Renal pelvis (tissue), 12 donors: ENCODE measurements around the gene ZNF524. TPM values are rescaled to one million over a fixed set of nuclear protein-coding genes. Genes with fewer than 3 reads are reported as not detected.
"Not testable (repeated sequence)": the region's sequence is repeated elsewhere in the genome, so short reads cannot be mapped to it uniquely, and the experiment has no call there.

ENCODE experiments used
- DNase-seq: peaks from one replicate; pipeline ENCODE4 v3.0.0-alpha.2; 2013
- long read RNA-seq, 16 experiments: transcript quantifications; one replicate each; lab custom pipeline, GENCODE V29; 2026
- polyA plus RNA-seq, 3 donors: library from polyadenylated mRNA; unstranded; fragments of 120-200 nt; gene quantifications; one replicate each; pipeline ENCODE4 v1.2.1, GENCODE V29; 2013; ENCODE audit not compliant: insufficient read length in 3 of 3

The ZNF524 gene, protein sequence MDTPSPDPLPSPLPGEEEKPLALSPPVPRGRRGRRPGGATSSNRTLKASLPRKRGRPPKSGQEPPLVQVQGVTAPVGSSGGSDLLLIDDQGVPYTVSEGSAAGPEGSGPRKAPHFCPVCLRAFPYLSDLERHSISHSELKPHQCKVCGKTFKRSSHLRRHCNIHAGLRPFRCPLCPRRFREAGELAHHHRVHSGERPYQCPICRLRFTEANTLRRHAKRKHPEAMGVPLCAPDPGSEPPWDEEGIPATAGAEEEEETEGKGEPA
- 10 to 100 TPM; 10.5 to 13.2 (median 12.4) TPM for polyA plus RNA-seq
- long read RNA-seq, donor 1, transcript ZNF524-201 (2 exons, 1,102 nt), result major isoform, 11 of 22 reads
- long read RNA-seq, donor 1, transcript ZNF524-203 (1 exons, 1,260 nt), result major isoform, 11 of 22 reads
- long read RNA-seq, donor 1, partial matches to known transcripts, result 0 of 22 reads
- long read RNA-seq, donor 1, other reads (novel, unspliced or antisense), result 0 of 22 reads
- long read RNA-seq, donor 2, transcript ZNF524-203 (1 exons, 1,260 nt), result minor isoform, 8 of 20 reads
- long read RNA-seq, donor 2, transcript ZNF524-201 (2 exons, 1,102 nt), result major isoform, 11 of 20 reads
- long read RNA-seq, donor 2, partial matches to known transcripts, result 0 of 20 reads
- long read RNA-seq, donor 2, other reads (novel, unspliced or antisense), result 0 of 20 reads
- long read RNA-seq, donor 3, transcript ZNF524-201 (2 exons, 1,102 nt), result major isoform, 12 of 20 reads
- long read RNA-seq, donor 3, transcript ZNF524-203 (1 exons, 1,260 nt), result minor isoform, 8 of 20 reads
- long read RNA-seq, donor 3, partial matches to known transcripts, result 0 of 20 reads
- long read RNA-seq, donor 3, other reads (novel, unspliced or antisense), result 0 of 20 reads
- long read RNA-seq, donor 4, transcript ZNF524-201 (2 exons, 1,102 nt), result major isoform, 13 of 25 reads
- long read RNA-seq, donor 4, transcript ZNF524-203 (1 exons, 1,260 nt), result minor isoform, 11 of 25 reads
- long read RNA-seq, donor 4, partial matches to known transcripts, result 0 of 25 reads
- long read RNA-seq, donor 4, other reads (novel, unspliced or antisense), result 0 of 25 reads
- long read RNA-seq, donor 5, transcript ZNF524-201 (2 exons, 1,102 nt), result major isoform, 12 of 15 reads
- long read RNA-seq, donor 5, partial matches to known transcripts, result 0 of 15 reads
- long read RNA-seq, donor 5, other reads (novel, unspliced or antisense), result 0 of 15 reads
- long read RNA-seq, donor 6, transcript ZNF524-201 (2 exons, 1,102 nt), result major isoform, 12 of 19 reads
- long read RNA-seq, donor 6, transcript ZNF524-203 (1 exons, 1,260 nt), result minor isoform, 7 of 19 reads
- long read RNA-seq, donor 6, partial matches to known transcripts, result 0 of 19 reads
- long read RNA-seq, donor 6, other reads (novel, unspliced or antisense), result 0 of 19 reads
- long read RNA-seq, donor 7, transcript ZNF524-201 (2 exons, 1,102 nt), result major isoform, 17 of 21 reads
- long read RNA-seq, donor 7, partial matches to known transcripts, result 0 of 21 reads
- long read RNA-seq, donor 7, other reads (novel, unspliced or antisense), result 0 of 21 reads
- long read RNA-seq, donor 8, transcript ZNF524-201 (2 exons, 1,102 nt), result major isoform, 5 of 8 reads
- long read RNA-seq, donor 8, partial matches to known transcripts, result 0 of 8 reads
- long read RNA-seq, donor 8, other reads (novel, unspliced or antisense), result 0 of 8 reads
- long read RNA-seq, donor 9, transcript ZNF524-203 (1 exons, 1,260 nt), result minor isoform, 9 of 22 reads
- long read RNA-seq, donor 9, transcript ZNF524-201 (2 exons, 1,102 nt), result major isoform, 13 of 22 reads
- long read RNA-seq, donor 9, partial matches to known transcripts, result 0 of 22 reads
- long read RNA-seq, donor 9, other reads (novel, unspliced or antisense), result 0 of 22 reads
- long read RNA-seq, donor 10, transcript ZNF524-203 (1 exons, 1,260 nt), result major isoform, 8 of 15 reads
- long read RNA-seq, donor 10, transcript ZNF524-201 (2 exons, 1,102 nt), result minor isoform, 7 of 15 reads
- long read RNA-seq, donor 10, partial matches to known transcripts, result 0 of 15 reads
- long read RNA-seq, donor 10, other reads (novel, unspliced or antisense), result 0 of 15 reads
- long read RNA-seq, donor 11, transcript ZNF524-201 (2 exons, 1,102 nt), result major isoform, 11 of 16 reads
- long read RNA-seq, donor 11, transcript ZNF524-203 (1 exons, 1,260 nt), result minor isoform, 5 of 16 reads
- long read RNA-seq, donor 11, partial matches to known transcripts, result 0 of 16 reads
- long read RNA-seq, donor 11, other reads (novel, unspliced or antisense), result 0 of 16 reads
- long read RNA-seq, donor 12, transcript ZNF524-203 (1 exons, 1,260 nt), result minor isoform, 9 of 26 reads
- long read RNA-seq, donor 12, transcript ZNF524-201 (2 exons, 1,102 nt), result major isoform, 17 of 26 reads
- long read RNA-seq, donor 12, partial matches to known transcripts, result 0 of 26 reads
- long read RNA-seq, donor 12, other reads (novel, unspliced or antisense), result 0 of 26 reads
- long read RNA-seq, donor 13, transcript ZNF524-203 (1 exons, 1,260 nt), result major isoform, 5 of 8 reads
- long read RNA-seq, donor 13, partial matches to known transcripts, result 0 of 8 reads
- long read RNA-seq, donor 13, other reads (novel, unspliced or antisense), result 0 of 8 reads
- long read RNA-seq, donor 14, transcript ZNF524-203 (1 exons, 1,260 nt), result minor isoform, 13 of 38 reads
- long read RNA-seq, donor 14, transcript ZNF524-201 (2 exons, 1,102 nt), result major isoform, 25 of 38 reads
- long read RNA-seq, donor 14, partial matches to known transcripts, result 0 of 38 reads
- long read RNA-seq, donor 14, other reads (novel, unspliced or antisense), result 0 of 38 reads
- long read RNA-seq, donor 15, transcript ZNF524-201 (2 exons, 1,102 nt), result major isoform, 10 of 19 reads
- long read RNA-seq, donor 15, transcript ZNF524-203 (1 exons, 1,260 nt), result minor isoform, 9 of 19 reads
- long read RNA-seq, donor 15, partial matches to known transcripts, result 0 of 19 reads
- long read RNA-seq, donor 15, other reads (novel, unspliced or antisense), result 0 of 19 reads
- long read RNA-seq, donor 16, transcript ZNF524-203 (1 exons, 1,260 nt), result minor isoform, 11 of 31 reads
- long read RNA-seq, donor 16, transcript ZNF524-201 (2 exons, 1,102 nt), result major isoform, 20 of 31 reads
- long read RNA-seq, donor 16, partial matches to known transcripts, result 0 of 31 reads
- long read RNA-seq, donor 16, other reads (novel, unspliced or antisense), result 0 of 31 reads

DNA sequence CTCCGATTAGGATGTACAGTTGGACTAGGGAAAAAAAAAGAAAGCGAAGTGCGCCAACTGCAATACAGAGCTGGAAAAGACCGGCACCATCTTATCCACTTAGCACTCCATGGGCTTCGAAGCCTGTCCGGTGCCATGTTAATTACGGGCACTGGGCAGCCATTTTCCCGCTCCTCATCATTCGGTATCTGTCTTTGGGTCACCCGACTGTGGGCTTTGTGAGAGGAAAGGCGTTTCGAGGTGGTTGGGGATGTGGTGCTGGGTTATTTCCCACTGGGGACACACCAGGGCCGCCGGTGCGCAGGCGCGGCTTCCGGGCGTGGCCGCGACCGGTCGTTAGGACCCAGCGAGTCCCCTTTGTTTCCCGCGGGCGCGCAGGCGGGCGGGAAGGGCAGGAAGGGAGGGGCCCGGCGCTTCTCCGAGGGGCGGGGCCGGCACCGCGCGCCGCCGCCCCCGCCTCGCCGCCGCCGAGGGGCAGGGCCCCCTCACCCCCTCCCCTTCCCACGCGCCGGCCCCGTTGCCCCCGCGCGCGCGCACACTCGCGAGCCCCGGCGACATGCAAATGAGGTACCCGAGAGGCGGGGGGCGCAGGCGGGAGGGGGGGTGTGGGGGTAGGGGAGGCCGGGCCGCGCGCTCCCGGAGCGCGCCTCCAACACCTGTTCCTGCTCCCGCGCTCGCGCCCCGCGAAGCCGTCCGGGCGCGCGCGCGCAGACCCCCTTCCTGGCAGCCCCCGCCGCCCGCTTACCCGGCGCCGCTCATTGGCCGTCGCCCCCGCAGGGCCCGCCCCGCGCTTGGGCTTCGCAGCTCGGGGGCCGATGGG, at the start of gene ZNF524:
Gene ZNF524, plus strand, starts transcription at position 447 of the 820 bp plus-strand sequence. CDS start 1,825 bp downstream, outside the sequence.
- DNase-seq, result peak; percentile 93

DNA sequence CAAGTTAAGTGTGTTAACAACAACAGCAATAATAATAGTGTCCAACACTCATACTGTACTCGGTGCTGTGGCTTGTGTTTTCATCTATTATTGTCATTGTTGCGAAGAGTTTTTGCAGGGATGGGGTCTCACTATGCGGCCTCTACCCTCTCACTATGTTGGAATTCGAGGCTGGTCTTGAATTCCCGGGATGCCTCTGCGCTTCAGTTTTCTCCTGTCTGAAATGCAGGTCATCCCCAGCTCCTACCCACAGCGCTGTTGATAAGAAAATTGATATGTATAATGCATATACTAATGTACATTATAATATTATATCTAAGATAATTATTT, 49.8 kb upstream of the ZNF524 start:
- DNase-seq, result no peak

DNA sequence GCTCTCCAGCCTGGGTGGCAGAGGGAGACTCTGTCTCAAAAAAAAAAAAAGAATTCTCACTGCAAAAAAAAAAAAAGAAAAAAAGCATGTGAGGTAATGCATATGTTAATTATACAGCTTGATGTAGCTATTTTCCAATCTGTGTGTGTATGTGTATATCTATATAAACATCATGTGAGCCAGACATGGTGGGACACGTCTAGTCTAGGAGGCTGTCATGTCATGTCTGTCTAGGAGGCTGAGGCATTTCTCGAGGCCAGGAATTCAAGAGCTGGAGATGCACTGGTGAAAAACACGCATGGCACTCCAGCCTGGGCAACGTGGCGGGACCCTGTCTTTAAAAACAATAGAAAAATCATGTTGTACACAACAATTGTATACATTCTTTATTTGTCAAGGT, 47.9 kb upstream of the ZNF524 start:
- DNase-seq, result no peak

DNA sequence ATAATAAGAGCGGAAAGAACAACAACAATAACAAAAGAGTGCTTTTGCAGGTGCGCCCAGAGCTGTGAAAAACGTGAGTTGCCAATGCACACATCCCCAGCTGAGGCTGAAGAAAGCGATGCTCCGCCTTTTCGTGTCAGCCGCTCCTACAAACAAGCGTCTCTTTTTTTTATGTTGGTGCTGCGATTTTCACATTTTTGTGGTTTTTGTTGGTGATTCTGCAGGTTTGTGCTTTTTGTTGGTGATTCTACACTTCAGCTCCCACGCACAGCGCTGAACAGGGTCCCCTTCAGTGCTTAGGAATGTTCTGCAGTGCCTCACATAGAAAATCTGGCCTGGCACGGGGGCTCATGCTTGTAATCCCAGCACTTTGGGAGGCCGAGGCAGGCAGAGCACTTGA, 47.5 kb upstream of the ZNF524 start:
- DNase-seq, result no peak

DNA sequence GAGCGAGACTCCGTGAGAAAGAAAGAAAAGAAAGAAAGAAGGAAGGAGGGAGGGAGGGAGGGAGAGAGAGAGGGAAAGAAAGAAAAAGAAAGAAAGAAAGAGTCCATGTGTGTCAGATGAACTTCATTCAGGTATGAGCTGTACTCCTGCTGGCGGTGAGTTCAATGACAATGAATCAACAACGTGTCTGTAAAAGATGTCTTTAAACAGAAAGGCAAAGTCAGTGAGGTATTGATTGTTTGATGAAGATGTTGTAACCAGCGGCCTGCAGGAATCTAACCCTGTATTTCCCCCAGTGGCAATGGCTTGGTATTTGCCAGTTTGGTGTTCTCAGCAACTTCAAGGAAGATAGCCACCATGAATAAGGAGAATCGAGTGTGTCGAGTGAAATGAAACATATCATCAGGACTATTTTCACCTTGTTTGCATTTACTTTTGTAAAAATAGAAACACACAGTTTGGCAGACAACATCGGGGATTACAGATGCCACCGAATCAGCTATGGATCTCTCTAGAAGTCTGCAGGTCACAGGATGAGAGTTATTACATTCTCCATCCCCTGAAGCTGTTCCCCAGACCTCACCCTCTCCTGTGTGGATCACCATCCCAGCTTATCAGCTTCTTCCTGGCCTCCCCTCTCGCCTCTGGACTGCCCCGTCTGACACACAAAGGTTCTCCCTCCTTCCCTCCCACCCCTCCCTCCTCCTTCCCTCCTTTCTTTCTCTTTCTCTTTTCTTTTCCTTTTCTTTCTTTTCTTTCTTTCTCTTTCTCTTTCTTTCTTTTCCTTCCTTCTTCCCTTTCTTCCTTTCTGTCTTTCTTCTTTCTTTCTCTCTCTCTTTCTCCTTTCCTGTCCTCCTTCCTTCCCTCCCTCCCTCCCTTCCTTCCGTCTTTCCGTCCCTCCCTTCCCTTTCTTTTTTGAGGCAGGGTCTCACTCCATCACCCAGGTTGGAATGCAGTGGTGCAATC, 46.6 kb upstream of the ZNF524 start:
- DNase-seq, result no peak

DNA sequence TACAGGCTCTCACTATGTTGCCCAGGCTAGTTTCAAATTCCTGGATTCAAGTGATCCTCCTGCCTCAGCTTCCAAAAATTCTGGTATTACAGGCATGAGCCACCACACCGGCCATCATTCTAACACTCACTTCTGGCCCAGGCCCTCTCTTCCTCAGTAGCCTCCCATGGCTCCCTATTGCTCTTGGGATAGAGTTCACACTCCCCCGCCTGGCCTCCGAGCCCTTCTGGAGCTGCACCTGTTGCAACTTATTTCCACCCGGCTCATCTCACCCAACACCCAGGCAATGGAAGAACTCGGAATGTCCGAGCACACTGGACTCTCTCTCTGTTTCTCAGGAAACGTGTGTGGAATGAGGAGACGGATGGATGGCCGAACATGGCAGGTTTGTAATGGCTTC, 45.8 kb upstream of the ZNF524 start:
- DNase-seq, result no peak

DNA sequence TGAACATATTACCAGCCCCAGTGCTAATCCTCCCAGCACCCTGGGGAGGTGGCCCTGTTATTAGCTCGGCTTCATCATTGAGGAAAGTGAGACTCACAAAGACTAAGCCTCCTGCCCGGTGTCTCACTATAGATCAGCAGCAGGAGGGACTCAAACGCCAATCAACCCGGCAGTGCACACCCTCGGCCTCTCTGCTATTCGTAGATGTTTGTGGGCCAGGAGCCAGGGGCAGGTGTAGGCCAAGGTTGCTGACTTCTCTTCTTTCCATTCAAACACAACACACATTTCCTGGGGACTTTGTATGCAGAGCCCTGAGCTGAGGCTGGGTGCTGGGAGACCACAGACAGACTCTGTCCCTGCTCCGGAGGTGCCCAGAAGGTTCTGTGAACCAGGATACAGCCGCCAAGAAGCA, 45.3 kb upstream of the ZNF524 start:
- no peak for DNase-seq

DNA sequence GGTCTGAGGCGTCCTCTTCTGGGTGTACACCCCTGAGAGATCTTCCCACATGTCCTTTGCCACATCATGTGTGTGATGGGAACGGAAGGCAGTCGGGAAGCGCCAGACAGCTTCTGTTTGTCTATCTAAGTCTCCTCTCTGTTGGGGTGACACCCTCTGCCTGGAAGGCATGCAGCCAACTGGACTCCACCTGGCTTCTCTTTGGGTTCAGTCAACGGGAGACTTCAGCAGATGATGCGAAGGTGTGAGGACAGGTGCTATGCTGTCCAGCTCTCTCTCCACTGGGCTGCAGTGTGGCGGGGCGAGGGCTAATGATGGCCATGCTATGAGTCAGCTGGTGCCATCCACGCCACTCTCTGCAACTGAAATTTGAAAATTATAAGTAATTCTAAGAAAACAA, 40.4 kb upstream of the ZNF524 start:
- DNase-seq, result no peak

DNA sequence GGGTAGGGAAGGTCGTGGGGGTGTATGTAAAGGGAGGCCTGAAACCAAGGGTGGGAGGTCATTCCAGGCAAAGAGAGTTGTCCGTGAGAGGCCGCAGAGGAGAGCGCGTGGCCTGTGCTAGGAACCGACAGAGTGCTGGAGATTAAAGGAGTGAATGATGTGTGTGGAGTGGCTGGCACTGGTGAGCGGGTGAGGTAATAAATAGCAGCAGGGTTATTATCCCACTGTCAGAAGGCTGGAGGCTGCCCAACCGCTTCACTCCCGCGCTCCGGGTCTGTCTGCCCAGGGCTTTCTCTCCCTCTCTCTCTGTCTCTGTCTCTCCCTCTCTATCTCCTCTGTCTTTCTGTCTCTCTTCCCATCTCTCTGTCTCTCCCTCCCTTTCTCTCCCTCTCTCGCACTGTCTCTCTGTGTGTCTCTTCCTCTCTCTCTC, 36.8 kb upstream of the ZNF524 start:
- DNase-seq, result no peak

DNA sequence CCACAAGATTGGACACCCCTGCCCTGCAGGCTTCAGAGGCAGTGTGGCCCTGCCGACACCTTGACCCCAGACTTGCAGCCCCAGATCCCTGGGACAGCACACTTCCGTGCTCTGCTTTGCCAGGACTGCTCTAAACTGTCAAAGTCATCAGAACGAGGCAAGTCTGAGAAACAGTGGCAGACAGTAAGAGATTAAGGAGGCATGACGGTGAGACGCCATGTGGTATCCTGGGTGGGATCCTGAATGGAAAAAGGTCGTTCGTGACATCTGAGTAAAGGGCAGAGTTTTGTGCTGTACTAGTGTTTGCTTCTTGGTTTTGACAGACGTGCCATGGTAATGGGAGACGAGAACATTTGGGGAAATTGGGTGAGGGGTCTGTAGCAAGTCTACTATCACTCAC, 33.3 kb upstream of the ZNF524 start:
- peak; percentile 37 for DNase-seq

DNA sequence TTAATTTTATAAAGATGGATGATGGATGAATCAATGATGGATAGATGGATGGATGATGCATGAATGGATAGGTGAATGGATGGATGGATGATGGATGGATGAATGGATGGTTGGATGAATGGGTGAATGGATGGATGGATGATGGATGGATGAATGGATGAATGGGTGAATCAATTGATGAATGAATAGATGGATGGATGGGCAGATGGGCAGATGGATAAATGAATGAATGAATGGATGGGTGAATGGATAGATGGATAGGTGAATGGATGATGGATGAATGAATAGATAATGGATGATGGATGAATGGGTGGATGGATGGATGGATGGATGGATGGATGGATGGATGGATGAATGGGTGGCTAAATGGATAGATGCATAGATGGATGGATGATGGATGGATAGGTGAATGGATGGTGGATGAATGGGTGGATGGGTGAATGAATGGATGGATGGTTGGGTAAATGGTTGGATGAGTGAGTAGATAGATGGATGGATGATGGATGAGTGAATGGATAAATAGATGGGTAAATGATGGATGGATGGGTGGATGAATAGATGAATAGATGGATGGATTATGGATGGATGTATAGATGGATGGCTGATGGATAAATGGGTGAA, 32.3 kb upstream of the ZNF524 start:
- no peak for DNase-seq

DNA sequence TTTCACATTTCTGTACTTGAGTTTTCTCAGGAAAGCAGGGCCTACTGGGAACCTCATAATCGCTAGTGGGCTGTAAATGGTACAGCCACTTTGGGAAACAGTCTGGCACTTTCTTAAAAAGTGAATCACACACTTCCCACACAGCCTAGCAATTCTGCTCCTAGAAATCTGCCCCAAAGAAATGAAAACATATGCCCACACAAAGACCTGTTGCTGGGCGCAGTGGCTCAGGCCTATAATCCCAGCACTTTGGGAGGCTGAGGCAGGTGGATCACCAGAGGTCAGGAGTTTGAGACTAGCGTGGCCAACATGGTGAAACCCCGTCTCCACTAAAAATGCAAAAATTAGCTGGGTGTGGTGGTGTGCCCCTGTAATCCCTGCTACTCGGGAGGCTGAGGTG, 30.6 kb upstream of the ZNF524 start:
- DNase-seq, result not testable (repeated sequence)

DNA sequence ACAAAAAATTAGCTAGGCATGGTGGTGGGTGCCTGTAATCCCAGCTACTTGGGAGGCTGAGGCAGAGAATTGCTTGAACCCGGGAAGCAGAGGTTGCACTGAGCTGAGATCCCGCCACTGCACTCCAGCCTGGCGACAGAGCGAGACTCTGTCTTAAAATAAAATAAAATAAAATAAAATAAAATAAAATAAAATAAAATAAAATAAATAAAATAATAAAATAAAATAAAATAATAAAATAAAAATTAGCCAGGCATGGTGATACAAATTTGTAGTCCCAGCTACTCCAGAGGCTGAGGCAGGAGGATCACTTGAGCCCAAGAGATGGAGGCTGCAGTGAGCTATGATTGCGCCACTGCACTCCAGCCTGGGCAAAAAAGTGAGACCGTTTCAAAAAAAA, 26.2 kb upstream of the ZNF524 start:
- DNase-seq, result not testable (repeated sequence)

DNA sequence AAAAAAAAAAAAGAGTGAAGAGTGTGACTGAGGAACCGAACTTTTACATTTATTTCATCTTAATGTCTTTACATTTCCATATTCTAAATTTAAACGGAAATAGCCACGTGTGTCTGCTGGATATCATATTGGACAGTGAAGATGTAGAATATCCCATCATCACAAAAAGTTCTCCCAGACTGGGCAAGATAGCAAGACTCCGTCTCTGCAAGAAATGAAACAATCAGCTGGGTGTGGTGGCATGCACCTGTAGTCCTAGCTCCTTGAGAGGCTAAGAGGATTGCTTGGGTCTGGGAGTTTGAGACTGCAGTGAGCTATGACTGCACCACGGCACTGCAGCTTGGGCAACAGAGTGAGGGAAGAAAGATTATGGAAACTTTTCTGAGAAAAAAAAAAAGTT, 23.3 kb upstream of the ZNF524 start:
- no peak for DNase-seq
